Vagina (tissue), 2 donors: Measurements from ENCODE around the gene SKAP1.

Experiments used
- POLR2A ChIP-seq, 2 donors: fragments of 450-650 bp; IDR thresholded peaks; one replicate each; pipeline ENCODE4 v1.6.1; 2017; ENCODE audit warnings: antibody characterized with exemption in 2 of 2, mild to moderate bottlenecking in 2 of 2, moderate library complexity in 2 of 2
- POLR2AphosphoS5 ChIP-seq, 2 donors: sonication (generic); formaldehyde crosslinking; IDR thresholded peaks; one replicate each; pipeline ENCODE4 v1.9.0; 2017; ENCODE audit warnings: antibody characterized with exemption in 2 of 2, mild to moderate bottlenecking in 2 of 2, low read depth in 1 of 2; ENCODE audit not compliant: insufficient read depth in 1 of 2
- TF ChIP-seq, protein P1 (sequence below), 3 experiments: fragments of 450-650 bp in 2 of 3; fragments of 200-600 bp in 1 of 3; sonication (generic) in 1 of 3; IDR thresholded peaks; one replicate each; pipeline ENCODE4 v1.5.1; 2017 to 2019; ENCODE audit warnings: antibody characterized with exemption in 3 of 3, mild to moderate bottlenecking in 2 of 3, moderate library complexity in 2 of 3

DNA sequence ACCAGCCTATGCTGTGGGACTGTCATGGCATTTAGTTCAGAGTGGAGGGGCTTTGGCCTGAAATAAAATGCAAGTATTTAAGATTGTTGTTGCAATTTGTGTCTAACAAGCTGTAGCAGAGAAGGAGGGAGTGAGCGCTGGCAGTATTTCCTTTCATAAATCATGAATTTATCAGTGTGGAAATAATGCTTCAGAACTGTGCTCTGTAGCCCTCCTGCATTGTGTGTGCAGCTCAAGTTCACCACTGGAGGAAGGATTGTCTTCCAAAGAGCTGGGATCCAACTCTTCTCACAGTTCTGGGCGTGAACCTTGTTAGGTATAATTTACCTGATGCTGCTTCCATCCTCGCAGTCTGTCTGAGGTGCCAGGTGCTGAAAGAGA is 307.4 kb downstream of the SKAP1 start:
- TF ChIP-seq, protein P1, sequence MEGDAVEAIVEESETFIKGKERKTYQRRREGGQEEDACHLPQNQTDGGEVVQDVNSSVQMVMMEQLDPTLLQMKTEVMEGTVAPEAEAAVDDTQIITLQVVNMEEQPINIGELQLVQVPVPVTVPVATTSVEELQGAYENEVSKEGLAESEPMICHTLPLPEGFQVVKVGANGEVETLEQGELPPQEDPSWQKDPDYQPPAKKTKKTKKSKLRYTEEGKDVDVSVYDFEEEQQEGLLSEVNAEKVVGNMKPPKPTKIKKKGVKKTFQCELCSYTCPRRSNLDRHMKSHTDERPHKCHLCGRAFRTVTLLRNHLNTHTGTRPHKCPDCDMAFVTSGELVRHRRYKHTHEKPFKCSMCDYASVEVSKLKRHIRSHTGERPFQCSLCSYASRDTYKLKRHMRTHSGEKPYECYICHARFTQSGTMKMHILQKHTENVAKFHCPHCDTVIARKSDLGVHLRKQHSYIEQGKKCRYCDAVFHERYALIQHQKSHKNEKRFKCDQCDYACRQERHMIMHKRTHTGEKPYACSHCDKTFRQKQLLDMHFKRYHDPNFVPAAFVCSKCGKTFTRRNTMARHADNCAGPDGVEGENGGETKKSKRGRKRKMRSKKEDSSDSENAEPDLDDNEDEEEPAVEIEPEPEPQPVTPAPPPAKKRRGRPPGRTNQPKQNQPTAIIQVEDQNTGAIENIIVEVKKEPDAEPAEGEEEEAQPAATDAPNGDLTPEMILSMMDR (IDR thresholded peaks at IDR 0.05) = no peak
- TF ChIP-seq POLR2A (IDR thresholded peaks at IDR 0.05) (no peak), POLR2AphosphoS5 (IDR thresholded peaks at IDR 0.05; ENCODE audit: insufficient read depth in 1 of 2, low read depth in 1 of 2) (no peak)
